Stimulated activated CD4-positive, alpha-beta T cell treated with anti-CD3 and anti-CD28 coated beads, TNF-alpha, amount 100 ng/mL, for 1 hour (primary cell): Measurements from ENCODE around the gene ARG2.
"Not testable (repeated sequence)": the region's sequence is repeated elsewhere in the genome, so short reads cannot be mapped to it uniquely, and the experiment has no call there.

Source experiments
- DNase-seq, 3 donors: peaks; one replicate each; pipeline ENCODE4 v3.0.0-alpha.2; 2020; ENCODE audit warnings: low read depth in 3 of 3, low spot score in 1 of 3

The ARG2 gene

DNA sequence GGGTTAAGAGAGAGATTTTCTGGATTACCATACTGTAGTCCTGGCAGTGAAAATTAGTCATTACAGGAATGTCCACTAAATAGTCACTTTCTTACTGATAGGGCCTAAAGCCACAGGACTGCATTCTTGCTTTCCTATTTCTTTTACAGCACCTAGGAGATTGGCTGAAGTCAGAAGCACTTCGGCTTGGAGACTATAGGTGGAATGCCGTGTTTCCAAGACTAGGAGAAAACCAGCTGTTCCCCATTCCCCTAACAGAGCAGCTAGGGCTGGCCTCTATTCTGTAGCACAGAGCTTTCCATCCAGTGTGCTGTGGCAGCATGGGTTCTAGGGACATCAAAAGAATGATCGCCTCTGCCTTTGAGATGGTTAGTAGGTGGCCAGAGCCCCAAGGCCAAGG, 34.7 kb upstream of the ARG2 start:
- DNase-seq: no peak

- DNase-seq: no peak
These were observed 33.4 kb upstream of the ARG2 start for GRCh38 chr14:67586369-67586768.

DNA sequence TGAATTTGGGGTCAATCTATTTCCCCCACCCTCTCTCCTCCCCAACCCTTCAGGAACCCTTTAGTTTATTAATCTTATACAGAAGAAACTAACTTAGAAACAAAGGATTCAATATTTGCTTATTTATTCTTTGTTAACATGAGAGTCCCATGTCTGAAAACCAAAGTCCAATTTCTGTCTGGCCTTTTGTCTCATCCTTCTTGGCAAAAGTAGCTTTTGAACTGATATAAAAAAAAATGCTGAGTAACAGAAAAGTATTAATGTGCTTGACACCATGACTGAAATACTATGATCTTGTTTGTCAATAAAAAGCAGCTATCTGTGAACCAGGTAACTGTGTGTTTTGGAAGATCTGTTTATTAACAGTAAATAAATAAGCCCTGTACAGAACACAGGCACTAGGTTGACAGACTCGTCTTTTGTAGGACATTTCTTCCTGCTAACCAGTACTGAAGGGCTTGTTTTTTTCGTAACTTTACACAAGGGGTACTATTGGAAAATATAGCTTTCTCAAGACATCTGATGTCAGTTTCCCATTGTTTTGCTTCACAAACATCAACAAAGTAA, 30.4 kb upstream of the ARG2 start:
- no peak for DNase-seq

DNA sequence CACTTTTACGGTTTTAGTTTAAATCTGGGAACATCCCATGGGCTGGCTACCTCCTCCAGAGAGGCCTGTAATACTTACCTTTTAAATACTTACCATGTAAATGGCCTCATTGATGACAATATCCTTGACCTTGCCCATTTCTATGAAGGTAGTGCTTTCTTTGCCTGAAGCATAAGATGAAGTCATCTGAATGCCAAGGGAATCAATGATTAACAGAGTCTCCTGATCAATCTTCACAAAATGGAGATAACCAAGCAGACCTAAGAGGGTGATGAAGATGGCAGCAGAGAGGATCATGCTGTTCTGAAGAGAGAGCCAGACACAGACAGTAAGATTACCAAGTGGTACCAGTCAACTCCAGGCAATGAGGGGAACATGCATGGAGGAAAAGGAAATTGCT, 26.1 kb upstream of the ARG2 start:
- DNase-seq: not testable (repeated sequence)

GRCh38 chr14:67595392-67595791, 24.3 kb upstream of the ARG2 start:
- no peak for DNase-seq

- DNase-seq: peak; percentile 73 to 93 (median 87)
These were observed 19.8 kb upstream of the ARG2 start, which contains the start of gene PIGH for GRCh38 chr14:67599698-67600561. PIGH (minus strand) TSS chr14:67600268; CDS start chr14:67600203, 65 bp downstream.

DNA sequence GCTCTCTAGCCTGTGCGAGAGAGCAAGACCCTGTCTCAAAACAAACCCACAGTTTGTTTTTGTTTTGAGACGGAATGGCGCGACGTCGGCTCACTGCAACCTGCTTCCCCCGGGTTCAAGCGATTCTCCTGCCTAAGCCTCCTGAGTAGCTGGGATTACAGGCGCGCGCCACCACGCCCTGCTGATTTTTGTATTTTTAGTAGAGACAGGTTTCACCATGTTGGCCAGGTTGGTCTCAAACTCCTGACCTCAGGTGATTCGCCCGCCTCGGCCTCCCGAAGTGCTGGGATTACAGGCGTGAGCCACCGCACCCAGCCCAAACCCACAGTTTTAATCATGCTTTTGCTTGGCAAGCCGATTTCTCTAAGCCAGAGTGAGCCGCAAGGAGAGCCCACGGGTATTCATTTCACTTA, 19.2 kb upstream of the ARG2 start:
- DNase-seq: not testable (repeated sequence)

DNA sequence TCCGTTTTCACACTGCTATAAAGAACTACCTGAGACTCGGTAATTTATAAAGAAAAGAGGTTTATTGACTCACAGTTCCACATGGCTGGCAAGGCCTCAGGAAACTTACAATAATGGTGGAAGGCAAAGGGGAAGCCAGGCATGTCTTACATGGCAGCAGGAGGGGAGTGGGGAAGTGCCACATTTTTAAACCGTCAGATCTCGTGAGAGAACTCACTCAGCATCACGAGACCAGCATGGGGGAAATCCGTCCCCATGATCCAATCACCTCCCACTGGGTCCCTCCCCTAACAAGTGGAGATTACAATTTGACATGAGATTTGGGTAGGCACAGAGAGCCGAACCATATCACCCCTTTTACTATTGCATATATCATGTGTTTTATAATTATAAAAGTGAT, 17.6 kb upstream of the ARG2 start:
- DNase-seq: no peak

DNA sequence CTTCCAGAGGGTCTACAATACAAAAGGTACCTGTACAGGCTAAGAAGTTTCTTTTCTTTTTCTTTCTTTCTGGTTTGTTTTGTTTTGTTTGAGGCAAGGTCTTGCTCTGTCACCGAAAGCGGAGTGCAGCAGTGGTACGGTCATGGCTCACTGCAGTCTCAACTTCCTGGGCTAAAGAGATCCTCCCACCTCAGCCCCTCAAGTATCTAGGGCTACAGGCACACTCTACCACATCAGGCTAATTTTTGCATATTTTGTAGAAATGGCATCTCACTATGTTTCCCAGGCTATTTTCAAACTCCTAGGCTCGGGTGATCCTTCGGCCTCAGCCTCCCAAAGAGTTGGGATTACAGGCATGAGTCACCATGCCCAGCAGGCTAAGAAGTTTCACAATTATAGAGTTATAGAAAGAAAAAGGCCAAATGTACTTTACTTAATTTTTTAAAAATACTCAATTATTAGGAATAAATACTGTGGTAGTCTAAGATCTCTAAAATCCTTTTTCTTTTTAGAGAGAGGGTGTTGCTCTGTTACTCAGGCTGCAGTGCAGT, 16.6 kb upstream of the ARG2 start:
- DNase-seq: no peak

GRCh38 chr14:67607646-67608045, 12.1 kb upstream of the ARG2 start:
- no peak for DNase-seq

DNA sequence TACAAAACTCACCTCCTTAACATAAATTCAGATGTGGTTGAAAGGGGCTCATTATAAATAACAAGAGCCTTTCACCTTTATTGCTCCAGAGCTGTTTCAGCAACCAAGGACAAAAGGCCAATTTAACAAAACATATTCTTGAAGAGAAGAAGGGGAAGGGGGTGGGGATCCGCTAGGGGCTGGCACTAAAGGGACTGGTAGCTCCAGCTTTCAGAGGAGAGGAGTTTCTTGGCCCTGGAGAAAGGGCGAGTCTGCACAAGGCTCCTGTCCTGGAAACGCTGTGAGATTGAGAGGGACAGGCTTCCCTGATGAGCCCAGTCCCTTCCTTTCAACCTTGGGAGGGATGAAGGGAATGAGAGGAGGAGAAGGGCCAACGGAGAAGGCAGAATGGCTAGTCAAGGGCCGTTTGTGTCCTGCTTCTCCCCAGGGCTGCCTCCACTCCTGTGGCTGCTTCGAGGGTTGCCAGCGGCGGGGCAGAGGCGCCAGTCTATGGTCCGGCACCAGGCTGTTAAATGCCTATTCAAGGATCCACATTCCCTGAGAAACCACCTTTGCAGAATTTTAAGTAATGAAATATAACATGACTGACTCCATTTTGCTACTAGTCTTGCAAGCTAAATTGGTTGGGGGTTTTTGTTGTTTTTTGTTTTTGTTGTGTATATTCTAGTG, 9.9 kb upstream of the ARG2 start:
- DNase-seq: no peak

GRCh38 chr14:67610491-67610890, 9.2 kb upstream of the ARG2 start:
- no peak for DNase-seq

- no peak for DNase-seq
These were observed 1.1 kb upstream of the ARG2 start for GRCh38 chr14:67618617-67619063.

DNA sequence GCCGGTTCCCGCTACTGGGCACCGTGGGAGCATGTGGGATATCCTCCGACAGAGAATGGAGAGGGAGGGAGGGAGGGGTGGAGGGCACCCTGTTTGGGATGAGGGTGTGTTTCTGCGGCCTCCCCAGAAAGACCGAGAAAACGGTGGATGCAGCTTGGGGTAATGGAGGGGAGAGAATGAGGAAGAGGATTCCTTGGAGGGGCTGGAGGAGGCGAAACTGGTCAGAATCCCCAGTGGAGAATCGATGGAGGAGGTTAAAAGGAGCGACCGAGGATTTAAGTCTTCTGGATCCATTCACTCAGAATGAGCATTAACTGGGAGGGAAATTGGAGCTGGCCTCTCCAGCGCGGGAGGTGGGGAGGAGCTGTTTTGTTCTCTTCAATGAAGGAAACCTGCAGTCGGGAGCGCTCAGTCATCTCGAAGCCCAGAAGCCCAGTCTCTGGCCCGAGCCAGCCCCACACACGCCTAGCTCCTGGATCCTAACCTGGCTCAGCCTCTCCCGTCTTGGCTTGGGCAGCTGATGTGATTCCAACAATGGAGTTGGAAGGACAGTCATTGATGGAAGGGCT, 581 bp downstream of the ARG2 start:
- DNase-seq: no peak

DNA sequence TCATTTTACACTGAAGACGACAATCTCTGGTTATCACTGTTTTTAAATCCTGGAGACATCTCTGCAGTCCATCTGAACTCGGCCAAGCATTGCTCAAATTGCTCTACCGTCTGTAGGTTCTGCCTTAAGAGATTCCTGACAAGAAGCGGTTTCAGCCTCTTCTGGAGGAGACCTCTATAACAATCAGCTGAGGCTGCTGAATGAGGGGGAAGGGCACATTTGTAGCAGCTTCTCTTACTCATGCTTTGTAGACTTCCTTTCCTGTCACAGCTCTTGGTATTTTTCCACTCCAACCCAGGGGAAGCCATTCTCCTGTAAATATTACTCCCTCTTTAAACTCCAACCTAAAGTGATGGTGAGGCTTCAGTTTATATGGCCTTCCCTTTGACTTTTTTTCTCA, 3.0 kb downstream of the ARG2 start:
- no peak for DNase-seq

- no peak for DNase-seq
These were observed 3.4 kb downstream of the ARG2 start for GRCh38 chr14:67623114-67623513.

DNA sequence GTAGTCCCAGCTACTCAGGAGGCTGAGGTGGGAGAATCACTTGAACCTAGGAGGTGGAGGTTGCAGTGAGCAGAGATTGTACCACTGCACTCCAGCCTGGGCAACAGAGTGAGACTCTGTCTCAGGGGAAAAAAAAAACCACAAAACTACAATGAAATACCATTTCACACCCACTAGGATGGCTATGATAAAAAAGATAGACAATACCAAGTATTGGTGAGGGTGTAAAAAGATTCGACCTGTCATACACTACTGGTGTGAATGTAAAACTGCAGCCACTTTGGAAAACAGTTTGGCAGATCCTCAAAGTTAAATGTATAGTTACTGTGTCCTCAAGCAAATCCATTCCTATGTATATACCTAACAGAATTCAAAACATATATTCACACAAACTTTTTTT, 6.4 kb downstream of the ARG2 start:
- DNase-seq: not testable (repeated sequence)

DNA sequence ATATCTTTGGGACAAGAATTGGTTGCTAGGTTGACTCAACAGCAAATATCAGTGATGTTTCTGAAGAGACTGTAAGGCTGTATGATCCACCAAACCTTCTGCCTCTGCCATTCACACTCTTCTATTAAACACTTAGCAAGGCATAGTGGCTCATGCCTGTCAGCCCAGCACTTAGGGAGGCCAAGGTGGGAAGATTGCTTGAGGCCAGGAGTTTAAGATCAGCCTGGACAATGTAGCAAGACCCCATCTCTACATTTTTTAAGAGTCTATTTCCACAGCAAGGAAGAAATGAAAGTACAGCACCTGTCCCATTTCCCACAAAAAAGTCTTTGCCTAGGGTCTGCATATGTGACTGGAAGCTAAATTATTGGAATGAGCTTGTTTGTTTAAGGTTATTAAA, 7.8 kb downstream of the ARG2 start:
- no peak for DNase-seq

GRCh38 chr14:67630186-67630585, 10.5 kb downstream of the ARG2 start:
- DNase-seq: no peak

DNA sequence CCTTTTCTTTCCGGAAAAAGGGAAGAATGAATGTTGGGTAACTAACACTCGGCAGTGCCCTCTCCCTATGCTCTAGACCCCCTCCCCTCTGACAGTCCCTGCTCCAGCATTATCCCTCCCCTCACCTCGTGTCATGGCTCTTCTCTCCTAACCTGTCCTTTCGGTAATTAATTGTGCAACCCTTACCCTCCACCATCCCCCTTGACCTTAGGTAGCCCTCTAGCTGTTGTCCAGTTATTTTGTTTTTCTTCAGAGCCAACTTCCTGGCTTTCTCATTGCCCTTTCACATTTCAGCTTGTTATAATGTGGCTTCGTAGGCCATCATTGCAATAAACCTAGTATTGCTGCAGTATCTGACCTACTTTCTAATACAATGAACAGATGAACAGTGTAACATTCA, 11.2 kb downstream of the ARG2 start:
- no peak for DNase-seq

GRCh38 chr14:67633451-67634147, 13.9 kb downstream of the ARG2 start:
- no peak for DNase-seq
